Measurements from ENCODE around the gene DUSP6.

DUSP6 gene, protein sequence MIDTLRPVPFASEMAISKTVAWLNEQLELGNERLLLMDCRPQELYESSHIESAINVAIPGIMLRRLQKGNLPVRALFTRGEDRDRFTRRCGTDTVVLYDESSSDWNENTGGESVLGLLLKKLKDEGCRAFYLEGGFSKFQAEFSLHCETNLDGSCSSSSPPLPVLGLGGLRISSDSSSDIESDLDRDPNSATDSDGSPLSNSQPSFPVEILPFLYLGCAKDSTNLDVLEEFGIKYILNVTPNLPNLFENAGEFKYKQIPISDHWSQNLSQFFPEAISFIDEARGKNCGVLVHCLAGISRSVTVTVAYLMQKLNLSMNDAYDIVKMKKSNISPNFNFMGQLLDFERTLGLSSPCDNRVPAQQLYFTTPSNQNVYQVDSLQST

DNA sequence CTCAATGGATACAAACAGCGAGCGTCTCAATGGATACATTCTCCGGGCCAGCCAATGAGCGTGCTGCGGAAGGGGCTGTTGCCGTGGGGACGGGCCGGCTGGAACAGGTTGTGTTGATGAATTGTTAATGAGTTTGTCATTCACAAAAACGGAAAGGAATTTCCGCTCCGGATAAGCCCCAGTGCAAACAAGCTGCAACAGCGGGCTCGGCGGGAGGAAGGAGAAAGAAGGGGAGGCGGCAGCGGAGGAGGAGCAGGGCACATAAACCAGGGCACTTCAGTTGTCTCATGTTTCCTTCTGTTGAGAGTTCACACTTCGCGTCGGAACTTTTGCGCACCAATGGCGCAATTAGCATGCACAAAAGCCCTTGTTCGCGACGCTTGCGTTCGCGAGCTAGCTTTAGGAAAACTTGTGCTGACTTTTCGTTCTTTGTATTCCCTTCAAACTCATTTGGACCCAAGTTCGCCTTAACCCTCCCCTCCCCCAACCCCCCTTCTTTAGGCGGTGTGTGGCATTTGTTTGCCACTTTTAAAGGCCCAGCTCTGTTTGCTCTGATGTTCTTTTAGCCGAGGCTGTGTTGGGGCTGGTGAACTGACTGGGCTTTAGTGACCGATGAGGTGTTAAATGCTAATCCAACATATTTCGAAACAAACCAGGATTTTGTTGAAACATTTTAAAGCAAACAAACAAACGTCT is at the start of gene DUSP6:
Gene DUSP6, minus strand, starts transcription at position 10 of the 696 bp plus-strand sequence. CDS start 462 bp downstream, outside the sequence.
- peak; percentile 80 to 94 for DNase-seq (ENCODE audit: extremely low read depth in 1 of 2, low read depth in 1 of 2)

DNA sequence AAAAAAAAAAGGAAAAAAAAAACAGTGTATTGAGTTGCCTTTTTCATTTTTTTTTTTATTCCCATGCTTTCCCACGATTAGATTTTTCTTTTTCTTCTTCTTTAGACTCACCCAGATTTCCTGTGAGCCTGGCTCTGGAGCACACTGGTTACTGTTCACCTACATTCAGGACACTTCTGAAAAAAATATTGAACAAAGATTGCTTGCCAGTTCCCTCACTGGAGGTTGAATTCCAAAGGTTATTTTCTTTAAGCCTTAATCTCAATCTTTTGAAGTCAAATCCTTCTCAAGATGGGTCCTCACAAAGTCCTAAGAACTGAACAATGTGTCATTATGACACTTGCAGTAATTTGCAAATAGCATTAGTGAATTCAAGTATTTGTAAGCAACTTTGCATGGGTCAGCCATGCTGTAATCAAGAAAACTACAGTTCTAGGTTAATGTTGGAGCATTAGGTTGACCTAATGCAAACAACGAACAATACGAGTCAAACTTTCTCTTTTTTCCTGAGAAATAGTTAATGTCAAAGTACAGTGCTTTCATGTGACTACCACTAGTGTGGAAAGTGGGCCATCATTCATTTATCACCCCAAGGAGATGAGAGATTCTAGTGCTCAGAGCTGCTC is 49.2 kb upstream of the DUSP6 start:
- DNase-seq (ENCODE audit: extremely low read depth in 1 of 2, low read depth in 1 of 2) = no peak

DNA sequence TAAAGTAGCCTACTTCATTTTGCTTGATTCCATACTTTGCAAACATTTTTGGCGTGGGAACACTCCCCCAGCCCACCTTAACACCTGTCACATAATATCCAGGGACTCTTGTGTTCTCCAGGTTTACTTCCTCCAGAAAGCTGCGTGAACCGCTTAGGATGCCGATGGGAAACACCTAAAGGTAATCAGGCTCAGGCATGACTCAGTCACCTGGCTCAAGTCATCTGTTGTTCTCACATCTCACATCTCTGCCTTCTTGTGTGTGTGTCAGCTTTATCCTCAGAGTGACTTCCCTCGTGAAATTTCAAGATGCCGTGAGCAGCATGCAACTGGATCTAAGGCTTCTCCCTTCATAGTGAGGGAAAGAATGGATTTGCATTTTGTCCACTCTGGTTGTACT is 48.1 kb upstream of the DUSP6 start:
- DNase-seq (ENCODE audit: extremely low read depth in 1 of 2, low read depth in 1 of 2) = no peak

DNA sequence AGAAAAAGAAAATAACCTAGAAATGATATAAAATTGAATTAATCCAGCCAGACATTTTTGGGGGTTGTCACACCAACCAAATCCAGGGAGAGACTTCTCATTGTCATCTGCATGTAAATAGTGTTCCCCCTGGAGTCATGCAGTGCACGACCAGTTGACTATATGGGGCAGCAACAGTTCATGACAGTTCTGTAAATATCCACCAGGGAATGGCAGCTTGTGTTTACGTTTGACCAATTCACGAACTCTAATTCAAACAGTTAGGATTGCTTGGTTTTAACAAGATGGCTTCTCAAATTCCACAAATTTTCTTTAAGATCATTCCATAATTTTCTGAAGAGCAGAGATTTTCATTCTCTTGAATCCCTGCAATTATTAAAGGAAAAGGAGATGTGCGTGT is 43.4 kb upstream of the DUSP6 start:
- no peak for DNase-seq (ENCODE audit: extremely low read depth in 1 of 2, low read depth in 1 of 2)

DNA sequence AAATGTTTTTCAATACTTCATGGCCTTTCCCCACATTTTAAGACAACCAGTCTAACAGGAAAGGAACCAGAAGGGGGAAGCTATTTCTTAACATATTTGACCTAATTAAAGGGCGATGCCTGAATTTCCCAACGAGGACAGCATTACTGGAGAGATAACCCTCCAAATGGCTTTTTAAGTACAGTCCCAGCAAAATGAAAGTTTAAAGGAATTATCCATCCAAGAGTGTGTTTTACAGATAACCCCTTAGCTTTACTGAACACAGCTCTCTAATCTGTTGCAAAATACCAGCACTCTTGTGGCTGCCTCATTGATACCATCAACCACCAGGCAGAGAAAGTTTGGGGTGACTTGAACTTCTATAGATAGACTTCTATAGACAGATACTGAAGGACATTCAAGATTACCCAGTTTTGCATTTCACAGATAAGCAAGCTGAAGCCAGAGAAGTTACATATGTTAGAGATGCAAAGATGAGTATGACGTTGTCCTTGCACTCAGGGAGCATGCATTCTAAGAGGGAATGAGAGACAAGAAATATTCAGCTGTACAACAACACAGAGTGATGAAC is 41.3 kb upstream of the DUSP6 start:
- no peak for DNase-seq (ENCODE audit: extremely low read depth in 1 of 2, low read depth in 1 of 2)

DNA sequence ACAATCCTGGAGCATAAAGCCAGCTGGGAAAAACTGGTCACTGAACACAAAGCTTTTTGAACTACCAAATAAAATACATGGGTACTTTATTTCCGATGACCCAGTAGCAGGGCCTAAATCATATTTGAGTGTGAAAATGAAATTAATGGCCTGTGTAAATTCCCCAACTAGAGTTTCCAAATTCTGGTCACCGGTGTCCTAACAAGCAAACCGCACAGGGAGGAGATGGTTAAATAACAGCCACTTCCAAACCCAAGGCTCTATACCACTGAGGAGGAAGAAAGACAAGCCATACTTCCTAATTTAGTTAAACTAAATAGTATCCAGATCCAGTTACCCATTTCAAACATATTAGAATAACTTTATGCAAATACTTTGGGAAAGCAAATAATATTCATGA is 40.1 kb upstream of the DUSP6 start:
- no peak for DNase-seq (ENCODE audit: extremely low read depth in 1 of 2, low read depth in 1 of 2)

DNA sequence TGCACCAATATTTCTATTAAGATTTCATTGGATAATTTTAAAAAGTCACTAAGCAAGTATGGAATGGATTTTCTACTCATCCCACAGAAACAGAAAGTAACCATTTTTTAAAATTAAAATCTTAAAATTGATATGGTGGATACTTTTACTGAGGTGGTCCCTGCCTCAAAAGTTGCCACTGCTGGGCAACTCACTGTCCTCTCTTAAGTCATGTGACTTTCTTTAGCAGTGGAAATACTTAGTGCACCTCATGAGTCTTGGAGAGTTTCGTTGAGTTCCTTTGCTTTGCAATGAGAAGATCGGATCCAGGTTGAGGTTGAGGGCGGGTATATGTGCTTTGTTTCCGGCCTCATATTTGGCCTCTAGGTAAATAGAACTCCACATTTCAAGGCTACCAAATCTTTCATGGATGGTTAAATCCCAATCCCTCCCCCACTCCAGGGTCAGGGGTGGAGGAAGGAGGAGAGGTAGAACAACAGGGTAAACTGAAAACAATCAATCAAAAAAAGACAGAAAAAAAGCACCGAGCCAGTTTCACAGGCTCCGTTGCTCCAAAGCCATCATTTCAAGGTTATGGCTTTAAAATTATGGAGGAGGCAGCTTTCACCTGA is 39.5 kb upstream of the DUSP6 start:
- DNase-seq (ENCODE audit: extremely low read depth in 1 of 2, low read depth in 1 of 2) = no peak

DNA sequence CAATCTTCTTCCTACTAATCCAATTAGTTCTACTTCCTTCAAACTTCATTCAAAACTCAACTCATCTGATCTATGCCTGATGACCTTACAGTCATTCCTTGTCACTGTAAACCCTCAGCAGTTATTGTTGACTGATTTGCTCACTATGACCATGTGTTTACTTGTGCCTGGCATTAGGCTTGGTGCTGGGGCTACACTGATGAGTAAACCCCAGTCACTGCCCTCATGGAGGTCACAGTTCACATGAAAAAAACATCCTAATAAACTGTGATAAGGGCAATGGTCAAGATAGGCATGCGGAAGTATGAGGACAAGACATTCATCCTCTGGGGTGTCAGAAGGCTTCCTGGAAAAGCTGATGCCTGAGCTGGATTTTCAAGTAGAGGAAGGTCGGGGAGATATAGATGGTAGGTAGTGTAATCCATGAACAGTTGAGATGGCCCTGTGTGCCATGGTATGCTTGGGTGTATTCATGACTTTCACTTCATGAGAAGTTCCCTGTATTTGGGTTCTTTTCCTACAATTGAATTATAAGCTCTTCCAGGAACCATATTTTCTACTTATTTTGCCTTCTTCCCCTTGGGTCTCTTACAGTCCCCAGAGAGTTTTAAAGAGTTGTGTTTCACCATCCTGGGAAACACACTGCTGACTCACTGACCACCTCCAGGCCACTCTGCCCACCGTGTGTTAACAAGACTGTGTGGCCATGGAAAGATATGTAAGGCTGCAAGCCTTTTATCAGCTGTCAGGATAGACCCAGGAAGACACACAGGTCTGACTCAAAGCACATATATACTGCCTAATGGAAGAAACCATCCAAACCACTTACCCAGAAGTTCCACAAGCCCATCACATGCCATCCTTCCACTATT is 38.7 kb upstream of the DUSP6 start:
- DNase-seq (ENCODE audit: extremely low read depth in 1 of 2, low read depth in 1 of 2) = peak in 1 of 2 donors; percentile 16

DNA sequence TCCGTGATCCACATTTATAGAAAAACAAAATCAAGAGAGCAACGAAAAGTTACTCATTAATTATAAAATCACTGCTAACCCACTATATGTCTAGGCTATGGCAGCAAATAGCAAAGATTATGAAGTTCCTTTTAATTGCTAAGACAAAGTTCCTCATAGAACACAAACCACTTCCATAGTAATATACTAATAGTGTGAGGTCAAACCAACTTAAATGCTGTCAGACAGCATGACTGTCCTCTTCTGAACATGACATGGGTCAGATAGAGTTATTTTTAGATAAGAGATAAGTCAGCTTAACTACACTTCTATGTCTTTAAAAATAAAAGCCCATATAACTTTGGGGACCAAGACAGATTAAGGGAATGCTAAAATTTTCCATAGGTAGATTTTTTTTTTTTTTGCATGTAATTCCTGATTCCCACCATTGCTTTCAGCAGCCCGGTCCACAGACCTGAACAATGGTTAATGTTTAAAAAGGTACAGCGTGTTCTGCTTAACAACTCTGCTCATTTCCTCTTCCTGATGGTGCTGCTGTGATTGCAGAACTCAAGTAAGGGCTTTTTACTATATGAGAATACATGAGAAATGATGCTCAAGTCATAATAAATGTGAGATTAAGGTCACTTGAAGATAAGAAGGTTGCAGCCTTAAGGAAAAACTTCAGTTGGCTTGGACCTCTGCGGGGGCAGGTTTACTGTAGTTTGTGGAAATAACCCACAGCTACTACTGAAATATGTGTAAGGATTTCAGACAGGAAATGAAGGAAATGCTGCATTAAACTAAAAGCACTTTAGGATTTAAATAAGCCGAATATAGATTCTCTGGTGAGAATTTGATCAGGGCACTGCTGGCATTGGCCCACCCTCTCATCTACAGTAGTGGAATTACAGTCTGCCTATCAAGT is 37.7 kb upstream of the DUSP6 start:
- peak in 1 of 2 donors; percentile 16 for DNase-seq (ENCODE audit: extremely low read depth in 1 of 2, low read depth in 1 of 2)

DNA sequence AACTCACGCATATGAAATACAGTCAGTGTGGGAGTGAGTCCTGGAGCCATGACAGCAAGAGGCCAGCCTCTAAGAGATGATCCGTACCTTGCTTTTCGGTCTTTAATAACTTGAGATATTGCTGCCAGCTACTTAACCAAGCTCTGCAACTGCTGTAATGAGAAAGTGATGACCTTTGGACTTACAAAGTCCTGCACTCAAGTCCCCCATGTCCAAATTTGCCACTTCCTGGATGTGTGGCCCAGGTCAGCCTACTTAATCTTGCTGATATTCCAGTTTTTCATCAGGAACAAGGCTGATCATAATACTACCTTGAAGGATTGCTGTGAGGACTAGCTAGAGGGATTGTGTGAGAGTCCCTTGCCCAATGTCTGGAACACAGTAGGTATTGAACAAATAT is 33.8 kb upstream of the DUSP6 start:
- DNase-seq (ENCODE audit: extremely low read depth in 1 of 2, low read depth in 1 of 2) = no peak

DNA sequence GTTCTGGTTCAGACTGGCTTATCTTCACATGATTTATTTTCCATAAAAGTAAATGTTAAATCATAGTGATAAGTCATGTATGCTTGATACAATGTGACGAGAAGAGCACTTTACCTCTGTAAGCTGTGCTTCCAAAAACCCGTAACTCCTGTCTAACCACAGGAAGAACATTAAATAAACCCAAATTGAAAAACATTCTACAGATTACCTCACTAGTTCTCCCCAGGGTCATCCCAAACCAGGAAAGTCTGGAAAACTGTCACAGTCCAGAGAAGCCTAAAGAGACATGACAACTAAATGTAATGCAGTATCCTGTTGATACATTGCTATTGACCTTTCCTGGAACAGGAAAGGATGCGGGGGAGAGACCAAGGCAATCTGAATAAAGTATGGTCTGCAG is 32.5 kb upstream of the DUSP6 start:
- no peak for DNase-seq (ENCODE audit: extremely low read depth in 1 of 2, low read depth in 1 of 2)

DNA sequence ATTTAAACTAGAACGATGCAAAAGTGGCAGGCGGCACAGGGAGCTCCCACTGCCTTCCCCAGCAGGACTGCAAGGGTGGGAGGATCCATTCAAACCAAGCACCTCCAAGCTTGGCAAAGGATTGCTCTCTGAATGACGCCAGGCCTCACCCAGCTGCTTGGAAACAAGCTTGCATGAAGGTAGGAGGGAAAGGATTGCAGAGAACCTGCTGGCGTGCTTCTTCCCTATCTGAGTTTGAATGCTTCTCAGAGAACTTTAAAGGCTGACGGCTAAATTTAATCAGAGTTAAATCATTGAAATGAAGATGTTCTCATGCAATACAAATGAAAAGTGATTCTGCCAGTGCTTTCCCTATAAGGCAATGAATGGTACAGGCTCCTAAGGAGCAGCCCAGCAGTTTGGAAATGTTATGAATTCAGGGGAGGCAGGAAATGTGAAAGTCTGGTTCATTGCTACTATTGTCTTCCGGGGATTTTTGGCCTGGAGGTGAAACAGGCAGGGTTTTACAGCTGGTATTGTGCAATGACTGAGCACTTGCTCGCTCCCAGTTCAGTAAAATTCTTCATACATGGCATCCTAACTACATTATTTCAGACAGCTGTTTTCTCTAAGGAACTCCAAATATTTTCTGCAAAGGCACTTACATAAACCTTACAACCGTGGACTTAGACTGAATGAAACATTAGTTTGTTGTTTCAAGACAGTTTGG is 31.9 kb upstream of the DUSP6 start:
- DNase-seq (ENCODE audit: extremely low read depth in 1 of 2, low read depth in 1 of 2) = no peak

DNA sequence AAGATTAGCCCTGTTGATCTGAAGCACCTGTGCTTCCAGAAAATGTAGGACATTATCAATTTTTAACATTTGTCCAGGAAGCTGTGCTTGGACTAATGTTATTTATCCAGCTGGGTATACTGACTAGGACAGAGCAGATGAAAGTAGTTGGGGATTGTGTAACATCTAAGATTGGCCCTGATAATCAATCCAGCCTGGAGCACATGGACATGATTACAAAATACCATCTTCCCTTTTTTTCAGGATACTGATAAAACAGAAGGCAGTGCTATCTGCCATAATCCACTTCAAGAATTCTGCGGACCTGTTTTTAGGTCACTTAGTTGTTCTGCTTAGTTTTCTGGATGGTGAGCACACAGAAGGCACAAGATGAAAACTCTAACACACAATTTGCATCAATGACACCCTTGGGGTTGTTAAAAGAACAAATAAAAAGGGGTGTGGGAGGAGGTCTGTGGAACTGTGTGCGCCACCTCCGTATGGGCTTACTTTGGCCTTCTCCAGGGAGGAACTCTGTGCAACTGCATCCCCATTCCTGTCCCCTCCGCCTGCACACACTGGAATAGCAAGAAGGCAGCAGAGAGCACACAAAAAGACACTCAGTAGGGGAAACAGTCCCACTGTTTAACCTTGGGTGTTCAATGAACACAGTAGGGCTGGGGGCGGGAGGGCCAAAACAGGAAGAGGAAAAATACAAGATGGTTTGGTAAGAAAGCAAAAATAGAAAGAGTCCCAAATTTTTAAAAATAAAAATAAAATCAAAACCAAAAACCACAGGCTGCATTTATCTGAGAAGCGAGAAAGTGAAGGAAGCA is 31.1 kb upstream of the DUSP6 start:
- no peak for DNase-seq (ENCODE audit: extremely low read depth in 1 of 2, low read depth in 1 of 2)

DNA sequence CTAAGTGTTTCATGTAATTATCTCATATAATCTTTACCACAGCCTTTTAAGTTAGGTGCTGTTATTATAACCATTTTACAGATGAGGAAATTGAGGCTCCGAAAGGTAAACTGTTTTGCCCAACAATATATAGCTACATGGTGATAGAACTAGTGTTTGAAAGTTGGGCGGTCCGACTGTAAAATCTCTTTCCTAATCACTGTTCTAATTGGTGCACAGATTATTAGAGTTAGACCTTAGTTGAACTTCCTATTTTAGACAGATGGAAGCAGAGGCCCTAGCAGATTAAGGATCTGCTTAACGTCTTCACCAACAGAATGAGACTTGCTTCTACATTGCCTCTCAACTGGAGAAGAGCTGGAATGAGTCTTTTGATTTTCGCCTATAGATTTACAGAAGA is 30.0 kb upstream of the DUSP6 start:
- DNase-seq (ENCODE audit: extremely low read depth in 1 of 2, low read depth in 1 of 2) = no peak

DNA sequence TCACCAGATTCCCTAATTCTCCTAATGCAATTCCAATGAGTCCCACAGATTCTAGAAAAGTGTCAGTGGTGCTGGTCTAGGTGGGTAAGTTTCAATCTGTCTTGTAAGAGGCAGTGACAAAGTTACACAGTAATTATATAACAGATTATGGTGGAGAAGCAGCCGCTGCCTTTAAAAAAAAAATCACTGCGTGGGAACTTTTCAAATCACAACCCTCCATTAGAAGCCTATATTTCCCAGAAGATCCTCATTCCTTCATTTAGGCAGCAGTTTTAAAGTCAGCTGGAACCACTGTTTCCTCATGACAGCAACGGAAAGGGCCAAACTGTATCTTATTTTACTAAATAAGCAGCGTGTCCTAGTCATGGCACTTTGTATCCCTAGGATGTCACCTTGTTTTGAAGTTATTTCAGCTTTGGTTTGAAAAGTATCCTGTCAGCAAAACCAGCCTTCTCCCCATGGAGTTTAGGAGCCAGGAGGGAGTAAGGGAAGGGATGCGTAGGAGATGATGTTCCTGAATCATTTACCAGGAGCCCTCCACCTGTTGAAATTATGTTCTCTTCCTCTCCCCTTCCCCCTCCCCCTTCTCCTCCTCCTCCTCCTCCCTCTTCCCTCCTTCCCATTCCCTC is 27.7 kb upstream of the DUSP6 start:
- no peak for DNase-seq (ENCODE audit: extremely low read depth in 1 of 2, low read depth in 1 of 2)

DNA sequence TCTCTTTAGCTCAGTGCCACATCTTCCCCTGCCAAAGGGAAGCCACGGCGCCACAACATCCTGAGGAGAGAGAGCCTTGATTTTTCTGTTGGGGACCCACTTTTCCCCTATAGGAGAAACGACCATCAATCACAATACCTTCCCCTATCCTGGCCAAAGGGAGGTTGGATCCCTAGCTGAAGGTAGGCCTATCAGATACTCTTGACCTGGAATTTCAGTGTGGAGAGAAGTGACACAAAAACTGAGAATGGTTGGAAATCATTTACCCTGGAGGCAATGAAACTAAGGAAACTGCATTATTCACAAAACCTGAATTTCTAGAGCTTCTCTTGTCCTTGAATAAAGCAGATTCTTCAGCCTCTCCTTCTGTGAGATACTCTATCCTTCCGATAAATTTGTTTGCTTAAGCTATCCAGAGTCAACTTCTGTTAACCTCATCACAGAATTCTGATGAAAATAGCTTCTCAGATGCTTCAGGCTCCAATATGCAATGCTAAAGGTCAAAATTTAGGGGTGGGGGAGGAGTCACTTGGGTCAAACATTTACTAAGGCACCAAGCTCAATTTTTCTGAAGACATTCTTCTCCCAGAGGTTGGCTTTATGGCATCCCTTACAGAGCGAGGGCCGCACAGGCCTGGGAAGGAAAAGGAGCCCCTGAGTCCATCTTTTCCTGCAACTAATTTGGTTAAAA is 27.0 kb upstream of the DUSP6 start:
- DNase-seq (ENCODE audit: extremely low read depth in 1 of 2, low read depth in 1 of 2) = no peak

DNA sequence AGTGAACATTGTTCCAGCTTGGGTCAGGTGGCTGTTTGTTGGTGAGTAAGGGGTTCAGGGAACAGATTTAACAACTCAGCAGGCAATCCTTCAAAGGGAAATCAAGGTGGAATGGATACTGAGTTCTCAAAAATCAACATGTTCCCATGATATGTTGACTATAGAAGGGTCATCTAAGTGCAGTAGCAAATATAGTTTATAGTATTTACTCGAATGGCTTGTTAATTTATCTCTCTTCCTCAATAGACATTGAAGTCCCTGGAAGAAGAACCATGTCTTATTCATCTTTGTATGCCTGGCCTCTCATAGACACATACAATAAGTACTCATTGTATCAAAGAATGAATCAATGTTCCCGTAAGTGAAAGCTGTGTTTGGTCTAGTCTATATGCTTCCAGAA is 24.5 kb upstream of the DUSP6 start:
- DNase-seq (ENCODE audit: extremely low read depth in 1 of 2, low read depth in 1 of 2) = no peak
